ENCODE data around the gene INHBB. TPM values are rescaled to one million over a fixed set of nuclear protein-coding genes. Genes with fewer than 3 reads are reported as not detected.

INHBB gene
- total and polyA plus RNA-seq, 9 of the 15 experiments (the other 6 are each of a cell fraction or from before 2014, with no cell fraction given): not detected

DNA sequence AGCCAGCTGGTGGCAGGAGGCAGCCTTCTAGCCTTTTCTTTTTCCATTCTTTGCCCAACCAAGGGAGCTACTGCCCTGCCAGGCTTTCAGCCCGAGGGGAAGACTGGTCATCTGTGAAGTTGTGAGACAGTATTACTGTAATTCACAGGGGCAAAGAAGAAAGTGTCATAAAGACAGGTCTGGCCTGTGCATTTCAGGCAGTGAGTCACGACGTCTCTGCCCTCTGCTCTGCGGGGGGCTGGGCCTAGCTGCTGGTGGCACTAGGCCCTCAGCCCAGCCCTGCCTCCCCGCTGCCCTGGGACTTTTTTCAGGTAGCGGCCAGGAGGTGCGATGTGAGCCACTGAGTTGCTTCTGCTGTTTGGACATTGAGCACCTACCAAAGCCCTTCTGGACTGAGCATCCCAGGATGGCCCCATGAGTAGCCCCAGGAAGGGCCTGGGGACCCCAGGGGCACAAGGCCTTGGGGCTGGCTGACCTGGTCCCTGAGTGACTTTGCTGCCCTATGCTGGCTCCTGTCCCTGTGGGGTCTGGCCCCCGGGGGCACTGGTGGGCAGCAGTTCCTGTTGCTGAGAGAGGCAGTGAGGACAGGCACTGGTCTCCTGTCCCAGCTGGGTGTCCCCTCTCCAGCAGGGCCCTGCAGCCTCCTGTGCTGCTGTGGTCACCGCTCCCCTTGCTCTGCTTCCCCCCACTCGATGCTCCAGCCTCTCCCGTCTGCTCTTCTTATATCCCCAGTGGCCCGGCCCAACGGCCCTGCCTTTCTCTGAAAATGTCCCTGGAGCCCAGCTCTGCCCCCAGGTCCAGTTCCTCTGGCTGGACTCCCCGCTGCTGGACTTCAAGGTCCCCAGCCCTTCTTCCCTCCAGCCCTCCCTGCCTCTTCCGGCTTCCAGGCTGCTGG, 7.0 kb downstream of the INHBB start (continued):
- TF ChIP-seq, protein P1, sequence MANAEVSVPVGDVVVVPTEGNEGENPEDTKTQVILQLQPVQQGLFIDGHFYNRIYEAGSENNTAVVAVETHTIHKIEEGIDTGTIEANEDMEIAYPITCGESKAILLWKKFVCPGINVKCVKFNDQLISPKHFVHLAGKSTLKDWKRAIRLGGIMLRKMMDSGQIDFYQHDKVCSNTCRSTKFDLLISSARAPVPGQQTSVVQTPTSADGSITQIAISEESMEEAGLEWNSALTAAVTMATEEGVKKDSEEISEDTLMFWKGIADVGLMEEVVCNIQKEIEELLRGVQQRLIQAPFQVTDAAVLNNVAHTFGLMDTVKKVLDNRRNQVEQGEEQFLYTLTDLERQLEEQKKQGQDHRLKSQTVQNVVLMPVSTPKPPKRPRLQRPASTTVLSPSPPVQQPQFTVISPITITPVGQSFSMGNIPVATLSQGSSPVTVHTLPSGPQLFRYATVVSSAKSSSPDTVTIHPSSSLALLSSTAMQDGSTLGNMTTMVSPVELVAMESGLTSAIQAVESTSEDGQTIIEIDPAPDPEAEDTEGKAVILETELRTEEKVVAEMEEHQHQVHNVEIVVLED (CRISPR knock-in tag; IDR thresholded peaks at IDR 0.05): no peak

DNA sequence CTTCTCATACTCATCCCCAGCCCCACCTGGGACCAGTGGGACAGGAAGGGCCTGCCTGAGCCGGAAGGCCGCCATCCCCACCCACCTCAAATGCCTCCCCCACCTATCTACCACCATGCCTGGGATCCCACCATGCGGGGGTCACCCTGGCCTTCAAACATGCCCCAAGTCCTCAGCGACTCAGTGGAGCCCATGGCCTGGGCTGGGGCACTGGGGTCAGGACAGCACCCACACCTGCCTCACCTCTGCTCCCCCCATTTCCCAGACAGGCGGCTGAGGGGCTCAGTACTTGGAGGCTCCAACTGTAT, 7.6 kb downstream of the INHBB start:
- no TSS peak for BruUV-seq (replicated peaks)
- ChIA-PET CTCF (ENCODE audit: low intra/inter-chr PET ratio) (no interaction called here), POLR2A (interaction anchor here (0.7 kb wide), 1 partner anchor 22 kb away, joined by 3 read pairs; no protein-coding TSS in a partner anchor)
- Histone ChIP-seq H2AFZ (ENCODE audit: low read depth, low read length) (no peak overlapping the region), H3K9ac (ENCODE audit: insufficient read depth in 1 of 2, low read depth in 2 of 2, low read length in 2 of 2) (no peak overlapping the region), H3K79me2 (ENCODE audit: control insufficient read depth, insufficient read depth, low read length) (no peaks in the 10 kb centered on the region), H3K27ac (ENCODE audit: extremely low read depth, low read depth, low read length) (no peak overlapping the region), H3K4me3 (no peak overlapping the region), H3K9me3 (replicated peaks; ENCODE audit: control insufficient read depth, insufficient read depth, low read depth, low read length) (no peaks in the 10 kb centered on the region), H4K20me1 (replicated peaks; ENCODE audit: control insufficient read depth, insufficient read depth, low read length) (peaks cover 23% of the 10 kb centered on the region; the same call in 1 of the 2 replicates), H3K4me1 (replicated peaks in 1 of 2; ENCODE audit: control insufficient read depth in 2 of 2, insufficient read depth in 2 of 2, low read length in 2 of 2) (peaks cover 0 to 7% of the 10 kb centered on the region in 2 experiments; a peak in 1 of 5 replicates), H3K9me1 (ENCODE audit: control insufficient read depth, insufficient read depth, low read length) (no peaks in the 10 kb centered on the region), H3K4me2 (ENCODE audit: insufficient read depth, low read length) (no peak overlapping the region), H3K36me3 (ENCODE audit: control insufficient read depth, insufficient read depth, low read length) (no peaks in the 10 kb centered on the region), H3K27me3 (ENCODE audit: control insufficient read depth in 2 of 2, insufficient read depth in 2 of 2, low read length in 2 of 2) (peaks cover 21 to 81% of the 10 kb centered on the region in 2 experiments)
- ATAC-seq (no peak), FAIRE-seq (no peak), DNase-seq (ENCODE audit: extremely low read depth in 1 of 4, low spot score in 3 of 4) (no peak)
- WGBS (ENCODE audit: insufficient coverage, low coverage, missing lambda C conversion rate): 0% methylated on average over 3 of the region's 5 CpGs
- intact Hi-C loops (cut with micrococcal nuclease): no loop called here
- in situ Hi-C loops (cut with MboI): no loop called here
- TF ChIP-seq ASH1L (IDR thresholded peaks at IDR 0.05; ENCODE audit: borderline replicate concordance, low read depth, partially characterized antibody): no peak
- no peak for TF ChIP-seq SREBF2 (CRISPR knock-in tag; IDR thresholded peaks at IDR 0.05)
- TF ChIP-seq ZNF79 (CRISPR knock-in tag; IDR thresholded peaks at IDR 0.05; ENCODE audit: low read depth): no peak
- no peak for TF ChIP-seq ELF4 (CRISPR knock-in tag; IDR thresholded peaks at IDR 0.05)
- no peak for TF ChIP-seq SMAD1 (IDR thresholded peaks at IDR 0.05; ENCODE audit: low read depth, low read length, partially characterized antibody)
- no peak for TF ChIP-seq NFE2L1 (tag; IDR thresholded peaks at IDR 0.05; ENCODE audit: borderline replicate concordance, low read depth)
- no peak for TF ChIP-seq TAF1 (IDR thresholded peaks at IDR 0.05; ENCODE audit: control insufficient read depth, extremely low read depth, insufficient read depth, low read length, severe bottlenecking)
- TF ChIP-seq, protein P2, sequence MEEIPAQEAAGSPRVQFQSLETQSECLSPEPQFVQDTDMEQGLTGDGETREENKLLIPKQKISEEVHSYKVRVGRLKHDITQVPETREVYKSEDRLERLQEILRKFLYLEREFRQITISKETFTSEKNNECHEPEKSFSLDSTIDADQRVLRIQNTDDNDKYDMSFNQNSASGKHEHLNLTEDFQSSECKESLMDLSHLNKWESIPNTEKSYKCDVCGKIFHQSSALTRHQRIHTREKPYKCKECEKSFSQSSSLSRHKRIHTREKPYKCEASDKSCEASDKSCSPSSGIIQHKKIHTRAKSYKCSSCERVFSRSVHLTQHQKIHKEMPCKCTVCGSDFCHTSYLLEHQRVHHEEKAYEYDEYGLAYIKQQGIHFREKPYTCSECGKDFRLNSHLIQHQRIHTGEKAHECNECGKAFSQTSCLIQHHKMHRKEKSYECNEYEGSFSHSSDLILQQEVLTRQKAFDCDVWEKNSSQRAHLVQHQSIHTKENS (CRISPR knock-in tag; IDR thresholded peaks at IDR 0.05): no peak
- TF ChIP-seq CSDE1 (IDR thresholded peaks at IDR 0.05): no peak
- TF ChIP-seq TEAD4 (IDR thresholded peaks at IDR 0.05; ENCODE audit: low read length): no peak
- no peak for TF ChIP-seq TEAD4 (CRISPR knock-in tag; IDR thresholded peaks at IDR 0.05; ENCODE audit: borderline replicate concordance)
- no peak for TF ChIP-seq EP300 (IDR thresholded peaks at IDR 0.05; ENCODE audit: low read length)
- no peak for TF ChIP-seq RBM34 (IDR thresholded peaks at IDR 0.05; ENCODE audit: borderline replicate concordance, insufficient read depth, low read length)
- TF ChIP-seq PPARD (CRISPR knock-in tag; IDR thresholded peaks at IDR 0.05): no peak
- no peak for TF ChIP-seq NRF1 (conservative IDR thresholded peaks at IDR 0.05 in 1 of 2, IDR thresholded peaks at IDR 0.05 in 1 of 2)

Data from K562 (cell line).